OCI-LY7 (cell line): Measurements from ENCODE around the gene SYVN1.

Experiments used
- EZH2phosphoT487 ChIP-seq: fragments of 200-600 bp; sonication (generic); IDR thresholded peaks from 2 replicates; pipeline ENCODE4 v1.6.1; 2018; ENCODE audit warnings: low read depth, borderline replicate concordance, mild to moderate bottlenecking, mixed run types, antibody characterized with exemption, low read length, moderate library complexity, mixed read lengths
- TF ChIP-seq, protein P1 (sequence below): fragments of 200-600 bp; sonication (generic); conservative IDR thresholded peaks from 2 replicates; pipeline ENCODE4 v1.5.1; 2014; ENCODE audit warnings: mild to moderate bottlenecking, antibody characterized with exemption, low read length, moderate library complexity, mixed read lengths

GRCh38 chr11:65119670-65119995 lies 14.7 kb downstream of the SYVN1 start:
- TF ChIP-seq, protein P1, sequence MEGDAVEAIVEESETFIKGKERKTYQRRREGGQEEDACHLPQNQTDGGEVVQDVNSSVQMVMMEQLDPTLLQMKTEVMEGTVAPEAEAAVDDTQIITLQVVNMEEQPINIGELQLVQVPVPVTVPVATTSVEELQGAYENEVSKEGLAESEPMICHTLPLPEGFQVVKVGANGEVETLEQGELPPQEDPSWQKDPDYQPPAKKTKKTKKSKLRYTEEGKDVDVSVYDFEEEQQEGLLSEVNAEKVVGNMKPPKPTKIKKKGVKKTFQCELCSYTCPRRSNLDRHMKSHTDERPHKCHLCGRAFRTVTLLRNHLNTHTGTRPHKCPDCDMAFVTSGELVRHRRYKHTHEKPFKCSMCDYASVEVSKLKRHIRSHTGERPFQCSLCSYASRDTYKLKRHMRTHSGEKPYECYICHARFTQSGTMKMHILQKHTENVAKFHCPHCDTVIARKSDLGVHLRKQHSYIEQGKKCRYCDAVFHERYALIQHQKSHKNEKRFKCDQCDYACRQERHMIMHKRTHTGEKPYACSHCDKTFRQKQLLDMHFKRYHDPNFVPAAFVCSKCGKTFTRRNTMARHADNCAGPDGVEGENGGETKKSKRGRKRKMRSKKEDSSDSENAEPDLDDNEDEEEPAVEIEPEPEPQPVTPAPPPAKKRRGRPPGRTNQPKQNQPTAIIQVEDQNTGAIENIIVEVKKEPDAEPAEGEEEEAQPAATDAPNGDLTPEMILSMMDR = no peak
- no peak for TF ChIP-seq EZH2phosphoT487
